ENCODE measurements around the gene HNRNPLL.
"Not testable (repeated sequence)": the region's sequence is repeated elsewhere in the genome, so short reads cannot be mapped to it uniquely, and the experiment has no call there.

The HNRNPLL gene

DNA sequence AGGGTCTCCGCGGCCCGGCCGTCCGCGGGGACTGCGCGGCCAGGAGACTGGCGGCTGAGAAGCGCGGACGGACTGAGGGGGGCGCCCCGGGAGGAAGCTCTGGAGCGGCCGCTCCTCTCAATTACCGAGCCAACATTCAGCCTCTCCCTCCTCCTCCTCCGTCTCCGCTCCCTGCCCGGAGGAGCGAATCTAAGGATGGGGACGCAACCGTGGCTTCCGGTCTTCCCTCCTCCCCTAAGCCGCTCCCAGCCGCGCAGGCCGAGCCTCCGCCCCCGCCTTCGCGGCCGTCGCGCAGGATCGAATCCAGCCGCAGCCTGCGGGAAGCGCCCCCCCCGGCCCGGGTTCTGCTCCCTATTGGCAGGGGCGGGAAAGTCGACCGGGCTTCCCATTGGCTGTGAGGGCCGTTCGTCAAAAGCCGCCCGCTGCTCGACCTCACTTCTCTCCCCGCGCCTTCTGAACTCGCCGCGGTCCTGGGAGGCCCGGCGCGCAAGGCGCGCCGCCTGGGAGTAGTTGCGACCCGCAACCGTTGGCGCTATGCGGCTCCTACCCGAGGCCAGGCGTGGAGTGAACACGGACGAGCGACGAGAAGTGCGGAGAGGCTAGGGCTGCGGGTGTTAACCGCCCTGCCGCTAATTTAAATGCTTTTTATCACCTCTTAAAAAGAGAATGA is at the start of gene HNRNPLL:
HNRNPLL (minus strand) TSS at position 197 of the 670 bp plus-strand sequence. CDS start 302 bp downstream, outside the sequence.
- peak; percentile 98 for DNase-seq

DNA sequence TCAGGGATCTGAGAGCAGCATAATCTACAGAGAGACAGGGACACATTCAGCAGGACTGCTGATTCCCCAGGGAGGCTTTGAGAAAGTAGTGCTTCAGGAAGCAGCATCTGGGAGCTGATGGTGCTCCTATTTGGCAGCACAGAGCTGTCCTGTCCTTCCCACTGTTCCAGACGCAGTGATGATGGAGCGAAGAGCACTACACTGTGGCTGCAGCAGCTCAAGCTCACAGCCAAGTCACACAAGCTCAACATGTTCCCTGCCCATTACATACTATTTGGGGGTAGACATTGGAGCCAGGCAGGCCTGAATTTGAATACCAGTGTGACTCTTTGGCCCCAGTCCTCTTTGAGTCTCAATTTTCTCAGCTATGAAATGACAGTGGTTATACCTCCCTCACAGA is 48.0 kb upstream of the HNRNPLL start:
- no peak for DNase-seq

DNA sequence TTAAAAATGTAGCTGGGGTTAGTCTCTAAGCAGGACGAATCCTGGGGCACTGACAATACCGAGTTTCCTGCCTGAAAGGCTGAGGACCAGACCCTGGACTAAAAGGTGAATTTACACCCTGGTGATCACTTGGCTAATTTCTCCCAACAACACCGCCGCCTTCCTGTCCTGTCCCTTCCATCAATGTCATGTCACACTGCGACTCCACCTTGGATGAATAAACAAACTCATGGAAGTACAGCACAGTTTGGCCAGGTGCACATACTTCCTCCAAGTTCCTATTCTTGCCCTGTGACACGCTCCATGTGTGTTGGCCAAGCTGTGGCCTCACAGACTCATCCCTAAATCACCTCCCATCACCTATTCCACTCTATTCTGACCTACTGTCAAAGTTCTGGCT is 47.3 kb upstream of the HNRNPLL start:
- no peak for DNase-seq

GRCh38 chr2:38649176-38649728 is 46.5 kb upstream of the HNRNPLL start:
- DNase-seq = no peak

DNA sequence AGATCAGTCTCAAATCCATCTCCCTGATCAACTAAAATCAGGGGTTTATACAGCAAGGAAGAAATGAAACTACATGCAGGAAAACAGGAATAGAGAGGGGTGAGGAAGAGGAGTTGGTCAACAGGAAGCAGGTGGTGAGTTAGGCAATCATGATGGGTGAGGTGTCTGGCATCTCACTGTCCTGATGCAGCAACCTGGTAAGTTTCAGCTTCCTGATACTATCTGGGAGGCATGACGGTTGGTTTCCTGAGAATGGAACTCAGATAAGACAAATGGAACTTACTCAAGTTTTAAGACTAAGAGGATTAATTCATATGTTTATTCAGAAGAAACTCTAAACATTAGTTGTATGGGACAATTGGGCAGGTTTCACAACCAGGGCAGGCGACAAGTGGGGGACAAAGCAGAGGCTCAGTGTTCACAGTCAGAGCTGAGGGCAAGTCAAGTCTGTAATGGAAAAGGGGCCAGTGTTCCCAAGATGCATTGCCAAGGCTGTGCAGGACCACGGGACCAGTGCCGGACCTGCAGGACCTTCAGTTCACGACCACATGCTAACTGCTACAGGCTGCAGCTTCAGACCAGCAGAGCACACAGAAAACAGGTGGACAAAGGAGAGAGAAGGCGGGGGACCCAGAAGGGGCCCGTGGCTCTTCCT is 45.5 kb upstream of the HNRNPLL start:
- no peak for DNase-seq

DNA sequence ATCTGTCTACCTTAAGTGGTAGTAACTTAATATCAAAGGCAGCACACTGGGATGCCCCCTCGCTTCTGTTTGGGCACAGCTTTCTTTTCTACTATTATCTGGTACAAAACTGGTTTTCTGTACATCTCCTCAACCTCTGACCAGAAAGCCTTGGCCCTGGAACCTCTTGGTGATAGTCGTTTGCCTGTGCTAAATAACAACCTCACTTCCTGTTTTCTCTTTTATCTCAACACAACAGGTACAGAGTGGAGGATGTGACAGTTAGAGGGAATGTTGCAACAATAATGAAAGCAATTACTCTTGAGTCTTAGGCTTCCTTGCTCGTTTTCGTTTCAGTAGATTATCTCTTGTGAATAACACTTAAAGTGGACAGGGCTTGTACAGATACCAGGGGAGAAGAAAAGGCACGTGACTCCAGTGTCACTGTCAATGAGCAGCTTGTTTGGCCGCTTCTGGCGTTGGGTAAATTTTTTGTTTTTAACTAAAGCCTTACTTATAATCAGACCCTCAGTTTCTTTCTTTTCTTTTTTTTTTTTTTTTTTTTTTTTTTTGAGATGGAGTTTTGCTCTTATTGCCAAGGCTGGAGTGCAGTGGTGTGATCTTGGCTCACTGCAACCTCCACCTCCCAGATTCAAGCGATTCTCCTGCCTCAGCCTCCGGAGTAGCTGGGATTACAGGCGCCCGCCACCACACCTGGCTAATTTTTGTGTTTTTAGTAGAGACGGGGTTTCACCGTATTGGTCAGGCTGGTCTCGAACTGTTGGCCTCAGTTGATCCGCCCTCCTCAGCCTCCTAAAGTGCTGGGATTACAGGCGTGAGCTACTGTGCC is 41.2 kb upstream of the HNRNPLL start:
- DNase-seq = not testable (repeated sequence)

DNA sequence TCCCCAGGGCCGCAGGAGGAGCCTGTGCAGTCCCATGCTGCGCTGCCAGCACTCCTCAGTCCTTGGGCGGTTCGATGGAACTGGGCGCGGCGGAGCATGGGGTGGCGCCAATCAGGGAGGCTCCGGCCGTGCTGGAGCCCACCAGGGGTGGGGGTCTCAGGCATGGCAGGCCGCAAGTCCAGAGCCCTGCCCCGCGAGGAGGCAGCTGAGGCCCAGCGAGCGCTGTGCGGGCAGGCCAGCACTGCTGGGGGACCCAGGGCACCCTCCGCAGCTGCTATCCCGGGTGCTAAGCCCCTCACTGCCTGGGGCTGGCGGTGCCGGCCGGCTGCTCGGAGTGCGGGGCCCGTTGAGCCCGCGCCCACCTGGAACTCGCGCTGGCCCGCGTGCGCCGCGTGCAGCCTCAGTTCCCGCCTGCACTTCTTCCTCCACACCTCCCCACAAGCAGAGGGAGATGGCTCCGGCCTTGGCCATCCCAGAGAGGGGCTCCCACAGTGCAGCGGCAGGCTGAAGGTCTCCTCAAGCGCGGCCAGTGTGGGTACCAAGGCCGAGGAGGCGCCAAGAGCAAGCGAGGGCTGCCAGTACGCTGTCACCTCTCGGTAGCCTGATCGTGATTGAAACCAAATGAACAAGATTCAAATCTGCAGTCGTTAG is 40.4 kb upstream of the HNRNPLL start:
- no peak for DNase-seq

- not testable (repeated sequence) for DNase-seq
Observed at GRCh38 chr2:38642373-38643017, 39.8 kb upstream of the HNRNPLL start.

DNA sequence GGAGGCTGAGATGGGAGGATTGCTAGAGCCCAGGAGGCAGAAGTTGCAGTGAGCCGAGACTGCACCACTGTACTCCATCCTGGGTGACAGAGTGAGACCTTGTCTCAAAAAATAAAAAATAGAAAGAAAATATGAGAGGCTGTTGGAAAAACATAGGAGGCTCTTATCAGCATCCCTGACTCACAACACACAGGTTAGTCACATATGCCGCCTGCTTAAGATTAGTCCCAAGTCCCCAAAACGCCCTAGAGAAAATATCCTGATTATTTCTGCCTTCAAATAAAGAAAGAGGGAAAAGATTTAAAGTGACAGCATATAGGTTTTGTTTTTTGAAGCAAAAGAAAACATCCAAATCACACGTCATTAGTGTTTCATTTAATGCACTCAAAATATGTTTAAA is 33.3 kb upstream of the HNRNPLL start:
- no peak for DNase-seq

DNA sequence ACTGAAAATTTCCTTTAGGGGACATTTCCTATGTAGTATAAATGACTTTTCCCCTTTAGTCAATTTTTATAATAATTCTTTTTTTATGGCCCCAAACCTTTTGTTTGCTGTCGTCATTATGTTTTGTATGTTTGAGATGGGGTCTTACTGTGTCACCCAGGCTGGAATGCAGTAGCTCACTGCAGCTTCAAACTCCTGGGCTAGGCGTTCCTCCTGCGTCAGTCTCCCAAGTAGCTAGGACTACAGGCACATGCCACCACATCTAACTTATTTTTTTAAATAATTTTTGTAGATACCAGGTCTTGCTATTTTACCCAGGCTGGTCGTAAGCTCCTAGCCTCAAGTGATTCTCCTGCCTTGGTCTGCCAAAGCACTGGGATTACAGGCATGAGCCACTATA is 32.4 kb upstream of the HNRNPLL start:
- no peak for DNase-seq

- DNase-seq = no peak
Observed at GRCh38 chr2:38634684-38635083, 32.0 kb upstream of the HNRNPLL start.

DNA sequence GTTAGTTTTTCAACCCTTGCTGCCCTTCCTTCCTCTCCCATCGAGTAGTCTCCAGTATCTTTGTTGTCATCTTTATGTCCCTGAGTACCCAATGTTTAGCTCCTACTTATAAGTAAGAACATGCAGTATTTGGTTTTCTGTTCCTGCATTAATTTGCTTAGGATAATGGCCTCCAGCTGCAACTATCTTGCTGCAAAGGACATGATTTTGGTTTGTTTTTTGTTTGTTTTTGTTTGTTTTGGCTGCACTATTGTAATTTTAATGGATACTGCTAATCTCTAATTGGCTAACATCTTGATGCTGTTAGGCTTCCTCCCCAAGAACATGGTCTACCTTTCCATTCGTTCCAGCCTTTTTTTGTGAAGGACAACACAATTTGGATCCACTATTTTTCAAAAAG is 31.2 kb upstream of the HNRNPLL start:
- no peak for DNase-seq

- DNase-seq = no peak
Observed at GRCh38 chr2:38632980-38633379, 30.3 kb upstream of the HNRNPLL start.

DNA sequence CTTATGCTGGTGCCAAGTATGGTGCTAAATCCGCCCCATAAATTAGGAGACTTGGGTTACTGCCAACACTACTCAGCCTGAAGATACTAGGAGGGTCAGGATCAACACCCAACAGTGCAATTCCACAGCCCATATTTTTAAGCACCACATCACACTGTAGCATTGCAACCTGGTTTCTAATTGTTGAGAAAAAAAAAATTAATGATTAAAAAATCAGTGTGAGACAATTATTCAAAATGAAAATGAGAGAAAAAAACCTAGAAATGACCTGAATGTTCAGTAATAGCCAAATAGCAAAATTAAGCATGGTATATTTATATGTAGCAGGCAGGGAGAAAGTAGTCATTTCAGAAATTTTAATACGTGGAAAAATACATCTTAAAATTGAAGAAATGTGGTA is 29.2 kb upstream of the HNRNPLL start:
- DNase-seq = no peak

DNA sequence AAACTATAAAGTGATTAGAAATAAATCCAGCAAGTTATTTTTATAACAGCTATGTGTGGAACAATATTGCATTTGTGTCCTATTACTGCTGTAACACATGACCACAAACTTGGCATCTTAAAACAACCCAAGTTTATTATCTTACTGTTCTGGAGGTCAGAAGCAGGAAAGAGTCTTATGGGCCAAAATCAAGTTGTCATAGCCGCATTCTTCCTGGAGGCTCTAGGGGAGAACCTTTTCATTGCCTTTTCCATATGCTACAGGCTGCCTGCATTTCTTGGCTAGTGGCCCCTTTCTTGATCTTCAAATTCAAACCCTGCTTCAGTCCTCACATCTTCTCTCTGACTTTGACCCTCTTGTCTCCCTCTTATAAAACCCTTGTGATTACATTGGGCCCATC is 27.0 kb upstream of the HNRNPLL start:
- no peak for DNase-seq

- no peak for DNase-seq
Observed at GRCh38 chr2:38627391-38627790, 24.7 kb upstream of the HNRNPLL start.

- DNase-seq = no peak
Observed at GRCh38 chr2:38626326-38627035, 23.8 kb upstream of the HNRNPLL start.

GRCh38 chr2:38622210-38622609 is 19.5 kb upstream of the HNRNPLL start:
- DNase-seq = no peak

DNA sequence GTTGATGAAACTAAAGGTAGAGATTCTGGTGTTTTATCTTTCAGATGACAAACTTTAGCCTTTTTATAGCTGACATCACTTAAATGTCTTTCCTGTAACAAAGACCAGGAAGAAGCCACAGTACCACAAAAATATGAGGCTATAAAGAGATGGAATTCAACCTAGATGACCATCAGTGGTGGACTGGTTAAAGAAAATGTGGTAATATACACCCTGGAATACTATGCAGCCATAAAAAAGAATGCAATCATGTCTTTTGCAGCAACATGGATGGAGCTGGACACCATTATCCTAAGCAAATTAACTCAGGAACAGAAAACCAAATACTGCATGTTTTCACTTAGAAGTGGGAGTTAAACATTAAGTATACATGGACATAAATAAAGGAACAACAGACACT is 18.3 kb upstream of the HNRNPLL start:
- no peak for DNase-seq

GRCh38 chr2:38620282-38620977 is 17.7 kb upstream of the HNRNPLL start:
- no peak for DNase-seq
